Ovary (tissue), 3 donors: ENCODE measurements around the gene CHRD.

Experiments
- CTCF ChIP-seq, 3 donors: fragments of 450-650 bp in 2 of 3; fragments of 200-600 bp in 1 of 3; IDR thresholded peaks; one replicate each; pipeline versions ENCODE4 v1.5.1 to v1.8.0; 2016 to 2022; ENCODE audit warnings: antibody characterized with exemption in 3 of 3, mild to moderate bottlenecking in 1 of 3
- POLR2A ChIP-seq: fragments of 450-650 bp; IDR thresholded peaks from one replicate; pipeline ENCODE4 v1.6.1; 2017; ENCODE audit warnings: antibody characterized with exemption, mild to moderate bottlenecking, moderate library complexity
- donor health status: DM: no; HTN: no; CAD: no.

- TF ChIP-seq CTCF (IDR thresholded peaks at IDR 0.05) (no peak), POLR2A (no peak)
Observed at GRCh38 chr3:184389384-184389783, 9.5 kb downstream of the CHRD start.
